GM23338 (cell line): ENCODE measurements around the gene CENPT. TPM values are rescaled to one million over a fixed set of nuclear protein-coding genes. Genes with fewer than 3 reads are reported as not detected.

ENCODE experiments used
- ATAC-seq: fragments of 200-7000 bp; cut with Tn5 transposase; 3 replicates; pipeline ENCODE4 v1.9.1; 2020
- DNase-seq: peaks from one replicate; pipeline ENCODE4 v3.0.0-alpha.2; 2015; ENCODE audit warnings: low spot score
- H2AFZ ChIP-seq: fragments of 200-600 bp; sonication (generic); 2 replicates; pipeline ENCODE4 v1.8.0; 2016; ENCODE audit warnings: antibody characterized with exemption, mild to moderate bottlenecking, moderate library complexity
- H3F3A ChIP-seq: fragments of 200-600 bp; sonication (generic); replicated peaks from 2 replicates; pipeline ENCODE4 v1.8.0; 2017; ENCODE audit warnings: antibody characterized with exemption, mixed run types, low read depth
- H3K27ac ChIP-seq: fragments of 200-600 bp; sonication (generic); 2 replicates; pipeline ENCODE4 v1.6.1; 2016; ENCODE audit warnings: low read depth
- H3K27me3 ChIP-seq: fragments of 200-600 bp; sonication (generic); 2 replicates; pipeline ENCODE4 v1.8.0; 2016; ENCODE audit warnings: mild to moderate bottlenecking, mixed run types, moderate library complexity; ENCODE audit not compliant: insufficient read depth
- H3K36me3 ChIP-seq: fragments of 200-600 bp; sonication (generic); 2 replicates; pipeline ENCODE4 v1.8.0; 2016; ENCODE audit warnings: mild to moderate bottlenecking; ENCODE audit not compliant: insufficient read depth
- H3K4me1 ChIP-seq: fragments of 200-600 bp; sonication (generic); 2 replicates; pipeline ENCODE4 v1.8.0; 2016; ENCODE audit warnings: mild to moderate bottlenecking, moderate library complexity; ENCODE audit not compliant: insufficient read depth
- H3K4me2 ChIP-seq: fragments of 200-600 bp; sonication (generic); 2 replicates; pipeline ENCODE4 v1.7.1; 2017; ENCODE audit warnings: mixed run types
- H3K4me3 ChIP-seq: fragments of 200-600 bp; sonication (generic); 2 replicates; pipeline ENCODE4 v1.6.1; 2016; ENCODE audit warnings: mixed run types
- H3K79me2 ChIP-seq: fragments of 200-600 bp; sonication (generic); replicated peaks from 2 replicates; pipeline ENCODE4 v1.8.0; 2017; ENCODE audit warnings: mild to moderate bottlenecking; ENCODE audit not compliant: insufficient read depth
- H3K9me2 ChIP-seq: fragments of 200-600 bp; sonication (generic); 2 replicates; pipeline ENCODE4 v1.8.0; 2017; ENCODE audit not compliant: insufficient read depth
- H4K20me1 ChIP-seq: fragments of 200-600 bp; sonication (generic); replicated peaks from 2 replicates; pipeline ENCODE4 v1.8.0; 2017; ENCODE audit warnings: mild to moderate bottlenecking; ENCODE audit not compliant: insufficient read depth
- H3K27ac Mint-ChIP-seq: 2 replicates; pipeline ENCODE4 v1.8.0; 2020; ENCODE audit warnings: inconsistent platforms, mild to moderate bottlenecking, moderate library complexity, mixed read lengths
- H3K27me3 Mint-ChIP-seq: 3 replicates; pipeline ENCODE4 v1.8.0; 2022; ENCODE audit warnings: low read depth, mild to moderate bottlenecking, moderate library complexity, mixed read lengths, inconsistent platforms; ENCODE audit not compliant: insufficient read depth, poor library complexity
- H3K36me3 Mint-ChIP-seq: 3 replicates; pipeline ENCODE4 v1.8.0; 2021; ENCODE audit warnings: low read depth, mild to moderate bottlenecking, inconsistent platforms, moderate library complexity, mixed read lengths
- H3K4me1 Mint-ChIP-seq: 3 replicates; pipeline ENCODE4 v1.8.0; 2020; ENCODE audit warnings: mild to moderate bottlenecking, inconsistent platforms, mixed read lengths
- H3K4me3 Mint-ChIP-seq: 3 replicates; pipeline ENCODE4 v1.8.0; 2021; ENCODE audit warnings: moderate library complexity, mild to moderate bottlenecking, inconsistent platforms, mixed read lengths
- H3K9me3 Mint-ChIP-seq: 3 replicates; pipeline ENCODE4 v1.8.0; 2020; ENCODE audit warnings: moderate library complexity, mild to moderate bottlenecking, inconsistent platforms, mixed read lengths
- CREB1 ChIP-seq: fragments of 250-450 bp; sonication (Bioruptor Pico); IDR thresholded peaks from 2 replicates; pipeline ENCODE4 v1.5.0; 2020; ENCODE audit warnings: low read depth, mild to moderate bottlenecking, moderate library complexity
- EZH2 ChIP-seq: fragments of 200-600 bp; sonication (generic); IDR thresholded peaks from one replicate; pipeline ENCODE4 v1.8.0; 2017; ENCODE audit warnings: antibody characterized with exemption, mild to moderate bottlenecking, low read depth; ENCODE audit not compliant: unreplicated experiment
- EZH2phosphoT487 ChIP-seq: fragments of 200-600 bp; sonication (generic); IDR thresholded peaks from one replicate; pipeline ENCODE4 v1.8.1; 2018; ENCODE audit warnings: antibody characterized with exemption; ENCODE audit not compliant: unreplicated experiment
- JUNB ChIP-seq: IDR thresholded peaks from one replicate; pipeline ENCODE4 v1.6.1; 2016; ENCODE audit warnings: antibody characterized with exemption; ENCODE audit not compliant: unreplicated experiment
- NANOG ChIP-seq: IDR thresholded peaks from 2 replicates; pipeline ENCODE4 v1.6.1; 2016; ENCODE audit warnings: antibody characterized with exemption, borderline replicate concordance
- POLR2AphosphoS5 ChIP-seq: IDR thresholded peaks from 2 replicates; pipeline ENCODE4 v1.6.1; 2016; ENCODE audit warnings: antibody characterized with exemption, low read depth
- STAT1 ChIP-seq: IDR thresholded peaks from one replicate; pipeline ENCODE4 v1.6.1; 2016; ENCODE audit warnings: antibody characterized with exemption; ENCODE audit not compliant: unreplicated experiment
- ZNF114 ChIP-seq: fragments of 250-450 bp; sonication (Bioruptor Pico); IDR thresholded peaks from 2 replicates; pipeline ENCODE4 v1.5.0; 2020; ENCODE audit warnings: mild to moderate bottlenecking, moderate library complexity
- ZNF331 ChIP-seq: fragments of 250-450 bp; sonication (Bioruptor Pico); IDR thresholded peaks from 2 replicates; pipeline ENCODE4 v1.5.0; 2020; ENCODE audit warnings: low read depth, mild to moderate bottlenecking, moderate library complexity
- polyA plus RNA-seq: library from polyadenylated mRNA; unstranded; fragments of >200 nt; fragmentation: Nextera tagmentation; extraction: Ambion mirVana; gene quantifications from 2 replicates; pipeline ENCODE4 v1.2.1, GENCODE V29; 2016
- total RNA-seq: library from RNA; depleted of rRNA; stranded (reverse); fragments of >200 nt; shearing (Covaris generic); gene quantifications from 2 replicates; pipeline ENCODE4 v1.2.3, GENCODE V29; 2014
- TF ChIP-seq, protein P1 (sequence below): IDR thresholded peaks from 2 replicates; pipeline ENCODE4 v1.6.1; 2016; ENCODE audit warnings: antibody characterized with exemption
- TF ChIP-seq, protein P2 (sequence below): IDR thresholded peaks from one replicate; pipeline ENCODE4 v1.6.1; 2018; ENCODE audit warnings: antibody characterized with exemption; ENCODE audit not compliant: unreplicated experiment
- TF ChIP-seq, protein P3 (sequence below), 2 experiments: fragments of 200-600 bp in 1 of 2; sonication (generic) in 1 of 2; conservative IDR thresholded peaks; 2 replicates each; pipeline versions ENCODE4 v1.5.1 to v1.6.1; 2016 to 2017; ENCODE audit warnings: antibody characterized with exemption in 2 of 2, low read depth in 2 of 2, mild to moderate bottlenecking in 2 of 2, moderate library complexity in 1 of 2
- TF ChIP-seq, protein P4 (sequence below): fragments of 250-450 bp; sonication (Bioruptor Pico); IDR thresholded peaks from 2 replicates; pipeline ENCODE4 v1.5.0; 2020; ENCODE audit warnings: mild to moderate bottlenecking, moderate library complexity

The CENPT gene
- total and polyA plus RNA-seq, 2 experiments from 2014 or later, result 55.4 to 63.8 TPM

DNA sequence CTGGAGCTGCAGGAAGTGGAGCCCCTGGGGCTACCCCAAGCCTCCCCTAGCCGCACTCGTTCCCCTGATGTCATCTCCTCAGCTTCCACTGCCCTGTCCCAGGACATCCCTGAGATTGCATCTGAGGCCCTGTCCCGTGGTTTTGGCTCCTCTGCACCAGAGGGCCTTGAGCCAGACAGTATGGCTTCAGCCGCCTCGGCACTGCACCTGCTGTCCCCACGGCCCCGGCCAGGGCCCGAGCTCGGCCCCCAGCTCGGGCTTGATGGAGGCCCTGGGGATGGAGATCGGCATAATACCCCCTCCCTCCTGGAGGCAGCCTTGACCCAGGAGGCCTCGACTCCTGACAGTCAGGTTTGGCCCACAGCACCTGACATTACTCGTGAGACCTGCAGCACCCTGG lies 33.1 kb upstream of the CENPT start:
- peaks cover 25% of the 10 kb centered on the region; the same call in 1 of the 2 replicates for H3K36me3 ChIP-seq
- no peak for DNase-seq
- Mint-ChIP-seq H3K4me1 (peaks cover 11% of the 10 kb centered on the region), H3K9me3 (no peaks in the 10 kb centered on the region; the same call in 2 of the 3 replicates), H3K27me3 (peaks cover 18% of the 10 kb centered on the region), H3K4me3 (no peak overlapping the region; the same call in 2 of the 3 replicates), H3K36me3 (peaks cover 65% of the 10 kb centered on the region), H3K27ac (no peak overlapping the region)
- no peak overlapping the region for H3K4me2 ChIP-seq
- no peaks in the 10 kb centered on the region; the same call in 1 of the 2 replicates for H4K20me1 ChIP-seq
- no peak overlapping the region for H3K27ac ChIP-seq
- no peaks in the 10 kb centered on the region for H3K9me2 ChIP-seq
- H3K4me1 ChIP-seq, result peaks cover 15% of the 10 kb centered on the region
- no peak overlapping the region for H3K4me3 ChIP-seq
- no peak for ATAC-seq
- TF ChIP-seq, protein P1, sequence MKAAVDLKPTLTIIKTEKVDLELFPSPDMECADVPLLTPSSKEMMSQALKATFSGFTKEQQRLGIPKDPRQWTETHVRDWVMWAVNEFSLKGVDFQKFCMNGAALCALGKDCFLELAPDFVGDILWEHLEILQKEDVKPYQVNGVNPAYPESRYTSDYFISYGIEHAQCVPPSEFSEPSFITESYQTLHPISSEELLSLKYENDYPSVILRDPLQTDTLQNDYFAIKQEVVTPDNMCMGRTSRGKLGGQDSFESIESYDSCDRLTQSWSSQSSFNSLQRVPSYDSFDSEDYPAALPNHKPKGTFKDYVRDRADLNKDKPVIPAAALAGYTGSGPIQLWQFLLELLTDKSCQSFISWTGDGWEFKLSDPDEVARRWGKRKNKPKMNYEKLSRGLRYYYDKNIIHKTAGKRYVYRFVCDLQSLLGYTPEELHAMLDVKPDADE, result no peak
- TF ChIP-seq, protein P2, sequence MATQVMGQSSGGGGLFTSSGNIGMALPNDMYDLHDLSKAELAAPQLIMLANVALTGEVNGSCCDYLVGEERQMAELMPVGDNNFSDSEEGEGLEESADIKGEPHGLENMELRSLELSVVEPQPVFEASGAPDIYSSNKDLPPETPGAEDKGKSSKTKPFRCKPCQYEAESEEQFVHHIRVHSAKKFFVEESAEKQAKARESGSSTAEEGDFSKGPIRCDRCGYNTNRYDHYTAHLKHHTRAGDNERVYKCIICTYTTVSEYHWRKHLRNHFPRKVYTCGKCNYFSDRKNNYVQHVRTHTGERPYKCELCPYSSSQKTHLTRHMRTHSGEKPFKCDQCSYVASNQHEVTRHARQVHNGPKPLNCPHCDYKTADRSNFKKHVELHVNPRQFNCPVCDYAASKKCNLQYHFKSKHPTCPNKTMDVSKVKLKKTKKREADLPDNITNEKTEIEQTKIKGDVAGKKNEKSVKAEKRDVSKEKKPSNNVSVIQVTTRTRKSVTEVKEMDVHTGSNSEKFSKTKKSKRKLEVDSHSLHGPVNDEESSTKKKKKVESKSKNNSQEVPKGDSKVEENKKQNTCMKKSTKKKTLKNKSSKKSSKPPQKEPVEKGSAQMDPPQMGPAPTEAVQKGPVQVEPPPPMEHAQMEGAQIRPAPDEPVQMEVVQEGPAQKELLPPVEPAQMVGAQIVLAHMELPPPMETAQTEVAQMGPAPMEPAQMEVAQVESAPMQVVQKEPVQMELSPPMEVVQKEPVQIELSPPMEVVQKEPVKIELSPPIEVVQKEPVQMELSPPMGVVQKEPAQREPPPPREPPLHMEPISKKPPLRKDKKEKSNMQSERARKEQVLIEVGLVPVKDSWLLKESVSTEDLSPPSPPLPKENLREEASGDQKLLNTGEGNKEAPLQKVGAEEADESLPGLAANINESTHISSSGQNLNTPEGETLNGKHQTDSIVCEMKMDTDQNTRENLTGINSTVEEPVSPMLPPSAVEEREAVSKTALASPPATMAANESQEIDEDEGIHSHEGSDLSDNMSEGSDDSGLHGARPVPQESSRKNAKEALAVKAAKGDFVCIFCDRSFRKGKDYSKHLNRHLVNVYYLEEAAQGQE, result no peak
- no peak for TF ChIP-seq JUNB
- no peak for TF ChIP-seq ZNF331 (CRISPR knock-in tag)
- no peak for TF ChIP-seq CREB1
- TF ChIP-seq EZH2, result no peak
- TF ChIP-seq, protein P3, sequence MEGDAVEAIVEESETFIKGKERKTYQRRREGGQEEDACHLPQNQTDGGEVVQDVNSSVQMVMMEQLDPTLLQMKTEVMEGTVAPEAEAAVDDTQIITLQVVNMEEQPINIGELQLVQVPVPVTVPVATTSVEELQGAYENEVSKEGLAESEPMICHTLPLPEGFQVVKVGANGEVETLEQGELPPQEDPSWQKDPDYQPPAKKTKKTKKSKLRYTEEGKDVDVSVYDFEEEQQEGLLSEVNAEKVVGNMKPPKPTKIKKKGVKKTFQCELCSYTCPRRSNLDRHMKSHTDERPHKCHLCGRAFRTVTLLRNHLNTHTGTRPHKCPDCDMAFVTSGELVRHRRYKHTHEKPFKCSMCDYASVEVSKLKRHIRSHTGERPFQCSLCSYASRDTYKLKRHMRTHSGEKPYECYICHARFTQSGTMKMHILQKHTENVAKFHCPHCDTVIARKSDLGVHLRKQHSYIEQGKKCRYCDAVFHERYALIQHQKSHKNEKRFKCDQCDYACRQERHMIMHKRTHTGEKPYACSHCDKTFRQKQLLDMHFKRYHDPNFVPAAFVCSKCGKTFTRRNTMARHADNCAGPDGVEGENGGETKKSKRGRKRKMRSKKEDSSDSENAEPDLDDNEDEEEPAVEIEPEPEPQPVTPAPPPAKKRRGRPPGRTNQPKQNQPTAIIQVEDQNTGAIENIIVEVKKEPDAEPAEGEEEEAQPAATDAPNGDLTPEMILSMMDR (conservative IDR thresholded peaks at IDR 0.05; ENCODE audit: low read depth in 2 of 2), result no peak
- TF ChIP-seq ZNF114 (CRISPR knock-in tag), result no peak
- TF ChIP-seq NANOG, result no peak
- no peak for TF ChIP-seq STAT1
- TF ChIP-seq, protein P4, sequence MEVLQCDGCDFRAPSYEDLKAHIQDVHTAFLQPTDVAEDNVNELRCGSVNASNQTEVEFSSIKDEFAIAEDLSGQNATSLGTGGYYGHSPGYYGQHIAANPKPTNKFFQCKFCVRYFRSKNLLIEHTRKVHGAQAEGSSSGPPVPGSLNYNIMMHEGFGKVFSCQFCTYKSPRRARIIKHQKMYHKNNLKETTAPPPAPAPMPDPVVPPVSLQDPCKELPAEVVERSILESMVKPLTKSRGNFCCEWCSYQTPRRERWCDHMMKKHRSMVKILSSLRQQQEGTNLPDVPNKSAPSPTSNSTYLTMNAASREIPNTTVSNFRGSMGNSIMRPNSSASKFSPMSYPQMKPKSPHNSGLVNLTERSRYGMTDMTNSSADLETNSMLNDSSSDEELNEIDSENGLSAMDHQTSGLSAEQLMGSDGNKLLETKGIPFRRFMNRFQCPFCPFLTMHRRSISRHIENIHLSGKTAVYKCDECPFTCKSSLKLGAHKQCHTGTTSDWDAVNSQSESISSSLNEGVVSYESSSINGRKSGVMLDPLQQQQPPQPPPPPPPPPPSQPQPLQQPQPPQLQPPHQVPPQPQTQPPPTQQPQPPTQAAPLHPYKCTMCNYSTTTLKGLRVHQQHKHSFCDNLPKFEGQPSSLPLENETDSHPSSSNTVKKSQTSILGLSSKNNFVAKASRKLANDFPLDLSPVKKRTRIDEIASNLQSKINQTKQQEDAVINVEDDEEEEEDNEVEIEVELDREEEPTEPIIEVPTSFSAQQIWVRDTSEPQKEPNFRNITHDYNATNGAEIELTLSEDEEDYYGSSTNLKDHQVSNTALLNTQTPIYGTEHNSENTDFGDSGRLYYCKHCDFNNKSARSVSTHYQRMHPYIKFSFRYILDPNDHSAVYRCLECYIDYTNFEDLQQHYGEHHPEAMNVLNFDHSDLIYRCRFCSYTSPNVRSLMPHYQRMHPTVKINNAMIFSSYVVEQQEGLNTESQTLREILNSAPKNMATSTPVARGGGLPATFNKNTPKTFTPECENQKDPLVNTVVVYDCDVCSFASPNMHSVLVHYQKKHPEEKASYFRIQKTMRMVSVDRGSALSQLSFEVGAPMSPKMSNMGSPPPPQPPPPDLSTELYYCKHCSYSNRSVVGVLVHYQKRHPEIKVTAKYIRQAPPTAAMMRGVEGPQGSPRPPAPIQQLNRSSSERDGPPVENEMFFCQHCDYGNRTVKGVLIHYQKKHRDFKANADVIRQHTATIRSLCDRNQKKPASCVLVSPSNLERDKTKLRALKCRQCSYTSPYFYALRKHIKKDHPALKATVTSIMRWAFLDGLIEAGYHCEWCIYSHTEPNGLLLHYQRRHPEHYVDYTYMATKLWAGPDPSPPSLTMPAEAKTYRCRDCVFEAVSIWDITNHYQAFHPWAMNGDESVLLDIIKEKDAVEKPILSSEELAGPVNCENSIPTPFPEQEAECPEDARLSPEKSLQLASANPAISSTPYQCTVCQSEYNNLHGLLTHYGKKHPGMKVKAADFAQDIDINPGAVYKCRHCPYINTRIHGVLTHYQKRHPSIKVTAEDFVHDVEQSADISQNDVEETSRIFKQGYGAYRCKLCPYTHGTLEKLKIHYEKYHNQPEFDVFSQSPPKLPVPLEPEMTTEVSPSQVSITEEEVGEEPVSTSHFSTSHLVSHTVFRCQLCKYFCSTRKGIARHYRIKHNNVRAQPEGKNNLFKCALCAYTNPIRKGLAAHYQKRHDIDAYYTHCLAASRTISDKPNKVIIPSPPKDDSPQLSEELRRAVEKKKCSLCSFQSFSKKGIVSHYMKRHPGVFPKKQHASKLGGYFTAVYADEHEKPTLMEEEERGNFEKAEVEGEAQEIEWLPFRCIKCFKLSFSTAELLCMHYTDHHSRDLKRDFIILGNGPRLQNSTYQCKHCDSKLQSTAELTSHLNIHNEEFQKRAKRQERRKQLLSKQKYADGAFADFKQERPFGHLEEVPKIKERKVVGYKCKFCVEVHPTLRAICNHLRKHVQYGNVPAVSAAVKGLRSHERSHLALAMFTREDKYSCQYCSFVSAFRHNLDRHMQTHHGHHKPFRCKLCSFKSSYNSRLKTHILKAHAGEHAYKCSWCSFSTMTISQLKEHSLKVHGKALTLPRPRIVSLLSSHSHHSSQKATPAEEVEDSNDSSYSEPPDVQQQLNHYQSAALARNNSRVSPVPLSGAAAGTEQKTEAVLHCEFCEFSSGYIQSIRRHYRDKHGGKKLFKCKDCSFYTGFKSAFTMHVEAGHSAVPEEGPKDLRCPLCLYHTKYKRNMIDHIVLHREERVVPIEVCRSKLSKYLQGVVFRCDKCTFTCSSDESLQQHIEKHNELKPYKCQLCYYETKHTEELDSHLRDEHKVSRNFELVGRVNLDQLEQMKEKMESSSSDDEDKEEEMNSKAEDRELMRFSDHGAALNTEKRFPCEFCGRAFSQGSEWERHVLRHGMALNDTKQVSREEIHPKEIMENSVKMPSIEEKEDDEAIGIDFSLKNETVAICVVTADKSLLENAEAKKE, result no peak
- TF ChIP-seq EZH2phosphoT487, result no peak
- TF ChIP-seq POLR2AphosphoS5, result no peak
- no peaks in the 10 kb centered on the region for H3K27me3 ChIP-seq
- H3K79me2 ChIP-seq, result peaks cover 2% of the 10 kb centered on the region; the same call in 1 of the 2 replicates
- H2AFZ ChIP-seq, result no peak overlapping the region
- peaks cover 17% of the 10 kb centered on the region; the same call in 1 of the 2 replicates for H3F3A ChIP-seq
